Activated CD4-positive, alpha-beta T cell treated with anti-CD3 and anti-CD28 coated beads for 36 hours (primary cell): ENCODE data around the gene BCAS1. TPM values are rescaled to one million over a fixed set of nuclear protein-coding genes. Genes with fewer than 3 reads are reported as not detected.

Experiments
- ATAC-seq: fragments of 200-7000 bp; cut with Tn5 transposase; one replicate; pipeline ENCODE4 v1.10.0; 2021; ENCODE audit warnings: mild to moderate bottlenecking, moderate library complexity
- CTCF ChIA-PET: fragments of 350-600 bp; sonication (Branson Sonifier 250); formaldehyde crosslinking; loops from one replicate; lab custom pipeline; 2021; ENCODE audit warnings: antibody characterized with exemption; lab: Charles Lee
- POLR2A ChIA-PET: fragments of 350-600 bp; sonication (Branson Sonifier 250); formaldehyde crosslinking; loops from one replicate; lab custom pipeline; 2021; ENCODE audit warnings: antibody characterized with exemption, inconsistent platforms; lab: Charles Lee
- DNase-seq: peaks from one replicate; pipeline ENCODE4 v3.0.0-alpha.2; 2020
- H3K27ac Mint-ChIP-seq: one replicate; pipeline ENCODE4 v1.8.0; 2021; ENCODE audit warnings: mixed read lengths
- H3K27me3 Mint-ChIP-seq: one replicate; pipeline ENCODE4 v1.8.0; 2021; ENCODE audit warnings: mixed read lengths
- H3K36me3 Mint-ChIP-seq: one replicate; pipeline ENCODE4 v1.8.0; 2021; ENCODE audit warnings: low read depth, mixed read lengths
- H3K4me1 Mint-ChIP-seq: one replicate; pipeline ENCODE4 v1.8.0; 2021; ENCODE audit warnings: mixed read lengths
- H3K4me3 Mint-ChIP-seq: one replicate; pipeline ENCODE4 v1.8.0; 2021; ENCODE audit warnings: mild to moderate bottlenecking, moderate library complexity, mixed read lengths
- H3K9me3 Mint-ChIP-seq: one replicate; pipeline ENCODE4 v1.8.0; 2021; ENCODE audit warnings: low read depth, mixed read lengths
- intact Hi-C, 2 experiments: fragments of 100-400 bp; cut with DNase I in 1 of 2; cut with micrococcal nuclease in 1 of 2; formaldehyde crosslinking; loops; one replicate each; pipeline versions ENCODE4 v1.14.2 to v1.15.1; 2022 to 2024; cut with DNase I, micrococcal nuclease
- total RNA-seq, 2 experiments: library from RNA; stranded (reverse); gene quantifications; one replicate each; pipeline ENCODE4 v1.2.3, GENCODE V29; 2021

BCAS1 gene
- total RNA-seq, 2 experiments from 2014 or later = 0.09 to 0.14 TPM

GRCh38 chr20:53970232-53970631 is 100.2 kb downstream of the BCAS1 start:
- ATAC-seq = no peak
- Mint-ChIP-seq H3K27me3 (no peaks in the 10 kb centered on the region), H3K36me3 (no peaks in the 10 kb centered on the region), H3K4me1 (no peaks in the 10 kb centered on the region), H3K4me3 (no peak overlapping the region), H3K9me3 (peaks cover 4% of the 10 kb centered on the region), H3K27ac (no peak overlapping the region)
- intact Hi-C loops = no loop called here
- DNase-seq = no peak
- CTCF ChIA-PET = interaction anchor here (3.2 kb wide), 1 partner anchor 13 kb away, joined by 14 read pairs; no protein-coding TSS in a partner anchor
- POLR2A ChIA-PET = no interaction called here

GRCh38 chr20:53967527-53967926 is 102.9 kb downstream of the BCAS1 start:
- H3K36me3 Mint-ChIP-seq = no peaks in the 10 kb centered on the region
- intact Hi-C loops = no loop called here
- no peak overlapping the region for H3K27ac Mint-ChIP-seq
- ChIA-PET CTCF (interaction anchor here (0.9 kb wide), 1 partner anchor 20 kb away, joined by 3 read pairs; no protein-coding TSS in a partner anchor), POLR2A (no interaction called here)
- peaks cover 5% of the 10 kb centered on the region for H3K27me3 Mint-ChIP-seq
- no peaks in the 10 kb centered on the region for H3K4me1 Mint-ChIP-seq
- H3K9me3 Mint-ChIP-seq = no peaks in the 10 kb centered on the region
- no peak for ATAC-seq
- no peak overlapping the region for H3K4me3 Mint-ChIP-seq
- DNase-seq = no peak

DNA sequence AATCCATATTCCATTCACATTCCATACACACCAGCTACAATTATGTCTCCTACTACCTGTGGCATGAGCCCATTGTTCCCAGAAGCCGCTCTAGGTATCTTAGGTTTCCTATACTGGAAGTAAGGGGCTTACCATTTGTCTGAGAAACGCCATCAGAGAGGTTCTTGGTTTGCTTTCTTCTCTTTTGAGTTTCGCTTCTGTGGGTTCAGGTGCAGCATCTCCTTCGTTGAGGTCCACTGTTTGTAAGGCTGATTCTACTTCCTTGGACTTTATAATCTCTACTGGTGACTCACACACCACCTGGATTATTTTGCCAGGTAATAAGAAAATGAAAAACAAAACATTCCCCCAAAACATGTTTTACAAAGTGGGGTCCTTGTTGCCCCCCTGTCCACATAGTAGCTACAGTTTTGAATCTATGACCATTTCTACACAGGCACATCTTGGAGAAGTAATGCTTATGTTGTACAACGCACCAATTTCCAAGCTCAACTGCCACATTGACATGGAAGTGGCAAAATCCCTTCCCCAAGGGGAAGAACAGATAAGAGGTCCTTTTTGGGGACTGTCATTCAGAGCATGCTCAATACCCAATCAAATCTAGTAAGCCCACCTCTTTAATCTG is 103.5 kb downstream of the BCAS1 start:
- intact Hi-C loops = no loop called here
- CTCF ChIA-PET = interaction anchor here (0.9 kb wide), 1 partner anchor 20 kb away, joined by 3 read pairs; no protein-coding TSS in a partner anchor
- H3K4me1 Mint-ChIP-seq = no peaks in the 10 kb centered on the region
- H3K4me3 Mint-ChIP-seq = no peak overlapping the region
- POLR2A ChIA-PET = interaction anchor here (0.6 kb wide), 1 partner anchor 25 kb away, joined by 4 read pairs; no protein-coding TSS in a partner anchor
- no peaks in the 10 kb centered on the region for H3K9me3 Mint-ChIP-seq
- no peaks in the 10 kb centered on the region for H3K36me3 Mint-ChIP-seq
- H3K27me3 Mint-ChIP-seq = peaks cover 5% of the 10 kb centered on the region
- ATAC-seq (no peak), DNase-seq (no peak)
- H3K27ac Mint-ChIP-seq = no peak overlapping the region

DNA sequence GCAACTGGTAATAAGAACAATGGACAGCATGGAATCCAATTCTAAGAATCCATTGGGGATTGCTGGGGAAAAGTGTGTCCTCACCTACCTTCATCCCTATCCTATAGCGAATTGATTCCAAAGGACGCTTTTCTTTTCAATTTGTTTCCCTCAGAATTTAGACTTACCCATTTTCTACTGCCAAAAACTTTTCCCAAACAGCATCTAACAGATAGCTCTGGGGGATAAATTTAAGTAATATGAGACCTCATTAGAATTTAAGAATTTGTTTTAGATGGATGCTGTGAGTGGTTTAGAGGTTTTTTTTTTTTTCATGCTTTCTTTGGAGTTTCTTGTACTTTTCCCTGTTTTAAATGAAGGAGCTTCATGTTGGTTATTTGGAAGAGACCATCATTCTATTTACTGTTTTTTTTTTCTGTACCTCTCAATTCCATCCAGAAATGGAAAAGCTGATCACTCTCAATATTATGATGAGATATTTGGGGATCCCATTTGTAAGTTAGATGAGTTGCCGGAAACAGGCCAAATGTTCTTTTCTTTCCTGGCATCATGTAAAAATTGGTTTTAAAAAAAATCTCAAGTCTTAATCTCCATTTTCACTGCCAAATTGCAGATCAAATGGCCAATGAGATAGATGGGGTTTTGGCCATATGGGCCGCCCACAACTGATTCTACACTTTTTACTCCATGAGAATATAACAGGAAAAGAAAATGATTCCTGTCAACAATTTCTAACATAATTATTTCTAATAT is 105.7 kb downstream of the BCAS1 start:
- no peak for ATAC-seq
- Mint-ChIP-seq H3K9me3 (no peaks in the 10 kb centered on the region), H3K4me1 (peaks cover 2% of the 10 kb centered on the region), H3K36me3 (no peaks in the 10 kb centered on the region), H3K27ac (no peak overlapping the region), H3K4me3 (no peak overlapping the region), H3K27me3 (peaks cover 8% of the 10 kb centered on the region)
- ChIA-PET POLR2A (interaction anchor here (0.7 kb wide), 1 partner anchor 529 kb away, joined by 4 read pairs; no protein-coding TSS in a partner anchor), CTCF (interaction anchor here (0.6 kb wide), 1 partner anchor 208 kb away, joined by 3 read pairs; no protein-coding TSS in a partner anchor)
- DNase-seq = no peak
- intact Hi-C loops = no loop called here

- ChIA-PET CTCF (no interaction called here), POLR2A (no interaction called here)
- no peak for DNase-seq
- H3K27ac Mint-ChIP-seq = no peak overlapping the region
- intact Hi-C loops = no loop called here
- peaks cover 2% of the 10 kb centered on the region for H3K4me1 Mint-ChIP-seq
- H3K9me3 Mint-ChIP-seq = no peaks in the 10 kb centered on the region
- H3K27me3 Mint-ChIP-seq = peaks cover 10% of the 10 kb centered on the region
- ATAC-seq = no peak
- H3K4me3 Mint-ChIP-seq = no peak overlapping the region
- H3K36me3 Mint-ChIP-seq = no peaks in the 10 kb centered on the region
Observed at GRCh38 chr20:53964067-53964466, 106.3 kb downstream of the BCAS1 start.

DNA sequence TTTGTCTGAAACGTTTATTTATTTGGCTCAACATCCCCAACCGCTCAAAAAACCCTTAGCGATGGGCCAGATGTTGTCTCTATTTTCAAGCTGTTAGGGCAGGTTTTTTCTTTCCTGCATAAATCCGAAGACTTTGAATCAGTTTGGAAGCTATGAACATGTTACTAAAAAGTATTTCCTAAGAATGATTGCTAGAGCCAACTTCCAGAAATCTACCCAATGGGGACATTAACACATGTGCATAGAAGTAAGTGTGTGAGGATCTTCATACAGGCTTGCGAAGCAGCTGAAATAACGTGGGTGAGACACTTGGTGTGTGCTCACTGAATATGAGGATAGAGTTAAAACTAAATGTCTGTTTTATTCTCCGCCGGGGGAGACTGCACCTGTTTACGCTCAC is 106.8 kb downstream of the BCAS1 start:
- H3K4me3 Mint-ChIP-seq = no peak overlapping the region
- H3K27me3 Mint-ChIP-seq = peaks cover 10% of the 10 kb centered on the region
- H3K9me3 Mint-ChIP-seq = no peaks in the 10 kb centered on the region
- intact Hi-C loops = no loop called here
- ChIA-PET POLR2A (no interaction called here), CTCF (interaction anchor here (0.9 kb wide), 1 partner anchor 245 kb away, joined by 3 read pairs; no protein-coding TSS in a partner anchor)
- no peaks in the 10 kb centered on the region for H3K36me3 Mint-ChIP-seq
- peaks cover 2% of the 10 kb centered on the region for H3K4me1 Mint-ChIP-seq
- ATAC-seq (no peak), DNase-seq (no peak)
- no peak overlapping the region for H3K27ac Mint-ChIP-seq

DNA sequence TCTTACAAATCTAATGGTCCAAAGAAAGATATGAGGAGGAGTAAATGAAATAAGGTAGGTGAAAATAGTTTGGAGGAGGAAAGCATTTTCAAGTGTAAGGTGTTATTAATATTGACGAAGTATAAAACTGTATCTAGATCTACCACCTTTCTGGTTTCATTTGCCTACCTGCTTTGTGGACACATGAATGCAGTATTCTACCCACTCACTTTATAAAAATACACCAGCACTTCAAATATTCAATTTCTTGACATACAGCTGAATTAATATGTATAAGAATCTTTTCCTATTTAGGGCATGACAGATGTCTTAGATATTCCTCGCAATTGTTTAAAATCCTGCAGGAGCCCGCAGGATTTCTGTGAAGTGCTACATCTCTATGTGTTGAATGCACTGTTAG is 108.0 kb downstream of the BCAS1 start:
- CTCF ChIA-PET = interaction anchor here (1.2 kb wide), 1 partner anchor 22 kb away, joined by 3 read pairs; no protein-coding TSS in a partner anchor
- no peak overlapping the region for H3K4me3 Mint-ChIP-seq
- no peak for ATAC-seq

GRCh38 chr20:53961527-53961926 is 108.9 kb downstream of the BCAS1 start:
- Mint-ChIP-seq H3K27me3 (peaks cover 10% of the 10 kb centered on the region), H3K27ac (no peak overlapping the region), H3K4me3 (no peak overlapping the region), H3K9me3 (no peaks in the 10 kb centered on the region), H3K36me3 (no peaks in the 10 kb centered on the region), H3K4me1 (peaks cover 2% of the 10 kb centered on the region)
- CTCF ChIA-PET = interaction anchor here (1.3 kb wide), 1 partner anchor 144 kb away, joined by 4 read pairs; no protein-coding TSS in a partner anchor
- DNase-seq (no peak), ATAC-seq (no peak)
- POLR2A ChIA-PET = no interaction called here
- intact Hi-C loops = no loop called here

More for the DNA sequence above, 108.0 kb downstream of the BCAS1 start:
- intact Hi-C loops = no loop called here
- no peak for DNase-seq
- H3K4me1 Mint-ChIP-seq = peaks cover 2% of the 10 kb centered on the region
- H3K27ac Mint-ChIP-seq = no peak overlapping the region
- POLR2A ChIA-PET = no interaction called here
- H3K9me3 Mint-ChIP-seq = no peaks in the 10 kb centered on the region
- no peaks in the 10 kb centered on the region for H3K36me3 Mint-ChIP-seq
- H3K27me3 Mint-ChIP-seq = peaks cover 10% of the 10 kb centered on the region

GRCh38 chr20:53960579-53961272 is 109.7 kb downstream of the BCAS1 start:
- H3K27ac Mint-ChIP-seq = no peak overlapping the region
- CTCF ChIA-PET = interaction anchor here (1.0 to 1.3 kb wide), 2 partner anchors 145 to 412 kb away, joined by 3 to 4 read pairs; no protein-coding TSS in a partner anchor
- no peak for DNase-seq
- peaks cover 2% of the 10 kb centered on the region for H3K4me1 Mint-ChIP-seq
- no peaks in the 10 kb centered on the region for H3K9me3 Mint-ChIP-seq
- H3K27me3 Mint-ChIP-seq = peaks cover 10% of the 10 kb centered on the region
- intact Hi-C loops = no loop called here
- POLR2A ChIA-PET = no interaction called here
- no peak overlapping the region for H3K4me3 Mint-ChIP-seq
- H3K36me3 Mint-ChIP-seq = no peaks in the 10 kb centered on the region
- no peak for ATAC-seq

- POLR2A ChIA-PET = no interaction called here
- CTCF ChIA-PET = interaction anchor here (0.5 to 1.3 kb wide), 4 partner anchors 146 to 721 kb away, joined by 3 to 9 read pairs (median 4); no protein-coding TSS in a partner anchor
- Mint-ChIP-seq H3K9me3 (no peaks in the 10 kb centered on the region), H3K4me1 (peaks cover 2% of the 10 kb centered on the region), H3K36me3 (no peaks in the 10 kb centered on the region), H3K27ac (no peak overlapping the region), H3K4me3 (no peak overlapping the region), H3K27me3 (peaks cover 10% of the 10 kb centered on the region)
- intact Hi-C loops = no loop called here
- ATAC-seq = no peak
- DNase-seq = no peak
Observed at GRCh38 chr20:53959911-53960578, 110.3 kb downstream of the BCAS1 start.

- intact Hi-C loops = no loop called here
- ChIA-PET CTCF (interaction anchor here (1.0 to 3.9 kb wide), 4 partner anchors 11 to 104 kb away, joined by 3 to 14 read pairs (median 4); no protein-coding TSS in a partner anchor), POLR2A (no interaction called here)
- ATAC-seq = no peak
- Mint-ChIP-seq H3K4me1 (peaks cover 2% of the 10 kb centered on the region), H3K4me3 (no peak overlapping the region), H3K27ac (no peak overlapping the region), H3K27me3 (peaks cover 4% of the 10 kb centered on the region), H3K9me3 (no peaks in the 10 kb centered on the region), H3K36me3 (no peaks in the 10 kb centered on the region)
- DNase-seq = no peak
Observed at GRCh38 chr20:53958260-53958659, 112.1 kb downstream of the BCAS1 start.
